Activated naive CD8-positive, alpha-beta T cell (primary cell): ENCODE measurements around the gene WWC1.

Source experiments
- H3K27ac Mint-ChIP-seq: one replicate; pipeline ENCODE4 v1.8.0; 2021; ENCODE audit warnings: mixed read lengths
- H3K27me3 Mint-ChIP-seq: one replicate; pipeline ENCODE4 v1.8.0; 2021; ENCODE audit warnings: mixed read lengths
- H3K36me3 Mint-ChIP-seq: one replicate; pipeline ENCODE4 v1.8.0; 2021; ENCODE audit warnings: mixed read lengths
- H3K4me1 Mint-ChIP-seq: one replicate; pipeline ENCODE4 v1.8.0; 2021; ENCODE audit warnings: low read depth, mixed read lengths
- H3K4me3 Mint-ChIP-seq: one replicate; pipeline ENCODE4 v1.8.0; 2021; ENCODE audit warnings: mild to moderate bottlenecking, mixed read lengths
- H3K9me3 Mint-ChIP-seq: one replicate; pipeline ENCODE4 v1.8.0; 2021; ENCODE audit warnings: low read depth, mixed read lengths

WWC1 gene

DNA sequence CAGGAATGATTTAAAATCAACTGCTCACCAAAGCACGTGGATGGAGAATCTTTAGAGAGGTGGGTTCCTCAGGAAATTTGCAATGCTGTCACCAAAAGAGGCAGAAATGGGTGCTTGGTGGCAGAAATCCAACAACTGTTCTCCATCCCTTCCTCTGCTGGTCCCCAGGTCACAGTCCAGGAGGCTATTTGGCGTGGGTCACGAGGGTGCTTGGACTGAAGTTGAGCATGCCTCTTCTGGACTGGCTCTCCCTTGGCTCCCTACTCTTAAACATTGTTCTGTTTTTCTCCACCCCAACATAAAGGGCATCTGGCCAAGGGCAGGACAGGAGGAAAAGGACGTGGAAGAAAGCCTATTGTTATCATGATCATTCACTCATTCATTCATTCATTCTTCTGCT, 58.9 kb downstream of the WWC1 start:
- H3K27ac Mint-ChIP-seq: no peak overlapping the region
- no peaks in the 10 kb centered on the region for H3K9me3 Mint-ChIP-seq
- peaks cover 10% of the 10 kb centered on the region for H3K27me3 Mint-ChIP-seq
- no peaks in the 10 kb centered on the region for H3K4me1 Mint-ChIP-seq
- H3K4me3 Mint-ChIP-seq: no peak overlapping the region
- H3K36me3 Mint-ChIP-seq: no peaks in the 10 kb centered on the region

DNA sequence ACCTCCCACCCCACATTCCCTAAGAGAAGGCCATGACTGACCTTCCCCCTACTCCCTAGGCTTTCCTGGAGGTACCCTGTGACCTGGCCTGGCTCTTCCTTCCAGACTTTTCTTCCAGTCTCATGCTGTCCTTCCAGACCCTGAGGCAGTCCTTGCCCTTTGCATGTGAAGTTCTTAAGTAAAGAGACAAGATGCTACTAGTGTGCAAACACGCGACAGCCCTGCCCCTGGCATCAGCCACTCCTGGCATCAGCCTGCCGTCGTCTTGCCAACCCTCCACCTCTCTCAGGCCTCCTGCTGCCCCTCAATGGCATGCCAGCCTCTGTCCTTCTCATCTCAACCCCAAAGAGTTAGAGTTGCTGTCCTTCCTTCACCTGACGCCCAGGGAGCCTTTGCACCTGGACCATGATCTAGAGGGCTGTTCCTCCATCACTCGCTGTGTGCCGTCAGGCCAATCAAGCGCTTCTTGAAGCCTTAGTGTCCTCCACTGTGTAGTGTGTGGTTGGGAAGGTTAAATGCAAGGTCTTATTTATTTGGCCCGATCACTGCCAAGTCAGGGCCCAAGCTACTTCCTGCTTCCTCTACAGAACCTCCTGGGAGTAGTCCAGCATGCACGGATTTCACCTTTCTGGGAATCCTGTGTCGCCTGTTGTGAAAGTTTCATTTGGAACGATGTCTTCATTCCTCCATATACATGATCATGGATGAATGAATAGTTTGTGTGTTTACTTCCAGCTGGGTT, 61.9 kb downstream of the WWC1 start:
- Mint-ChIP-seq H3K36me3 (no peaks in the 10 kb centered on the region), H3K9me3 (no peaks in the 10 kb centered on the region), H3K4me1 (no peaks in the 10 kb centered on the region), H3K27ac (no peak overlapping the region), H3K4me3 (no peak overlapping the region), H3K27me3 (peaks cover 5% of the 10 kb centered on the region)

DNA sequence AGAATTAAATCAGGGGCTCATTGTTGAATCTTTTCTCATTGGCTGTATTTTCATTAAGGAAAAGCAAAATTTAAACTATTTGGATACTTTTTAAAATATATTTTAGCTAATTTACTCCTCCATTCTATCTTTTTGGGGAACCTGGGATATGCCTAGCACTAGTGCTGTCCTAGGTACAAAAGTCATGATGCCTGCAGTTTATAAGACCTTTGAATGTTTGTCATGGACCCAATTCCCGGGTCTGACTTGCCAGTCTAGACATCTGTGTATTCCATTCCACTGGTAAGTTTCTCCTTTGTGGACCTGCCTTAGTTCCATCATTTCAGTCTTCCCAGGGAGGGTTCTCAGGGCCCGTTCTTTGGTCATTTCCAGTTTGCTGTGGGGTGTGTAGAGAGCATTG, 63.0 kb downstream of the WWC1 start:
- H3K27ac Mint-ChIP-seq: no peak overlapping the region
- no peaks in the 10 kb centered on the region for H3K36me3 Mint-ChIP-seq
- H3K9me3 Mint-ChIP-seq: no peaks in the 10 kb centered on the region
- no peaks in the 10 kb centered on the region for H3K27me3 Mint-ChIP-seq
- H3K4me3 Mint-ChIP-seq: no peak overlapping the region
- no peaks in the 10 kb centered on the region for H3K4me1 Mint-ChIP-seq

DNA sequence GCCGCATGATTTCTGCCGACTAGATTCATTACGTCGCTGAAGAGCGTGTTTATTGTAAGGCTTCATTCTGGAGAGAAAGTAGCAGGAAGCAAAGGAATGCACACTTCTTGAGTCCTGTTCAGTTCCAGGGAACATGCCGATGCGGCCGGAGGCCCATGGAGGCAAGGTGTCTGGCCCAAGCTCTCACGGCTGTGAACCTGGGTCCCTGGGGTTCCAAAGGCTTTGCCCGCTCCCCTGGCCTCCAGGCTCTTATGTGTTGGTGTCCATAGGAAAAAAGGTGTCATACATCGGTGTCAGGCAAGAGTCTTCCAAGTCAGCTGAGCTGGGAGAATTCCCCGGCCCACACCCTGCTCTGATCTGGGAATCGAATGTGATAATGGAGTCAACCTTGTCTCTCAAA, 64.7 kb downstream of the WWC1 start:
- no peaks in the 10 kb centered on the region for H3K36me3 Mint-ChIP-seq
- H3K27ac Mint-ChIP-seq: no peak overlapping the region
- H3K4me3 Mint-ChIP-seq: no peak overlapping the region

DNA sequence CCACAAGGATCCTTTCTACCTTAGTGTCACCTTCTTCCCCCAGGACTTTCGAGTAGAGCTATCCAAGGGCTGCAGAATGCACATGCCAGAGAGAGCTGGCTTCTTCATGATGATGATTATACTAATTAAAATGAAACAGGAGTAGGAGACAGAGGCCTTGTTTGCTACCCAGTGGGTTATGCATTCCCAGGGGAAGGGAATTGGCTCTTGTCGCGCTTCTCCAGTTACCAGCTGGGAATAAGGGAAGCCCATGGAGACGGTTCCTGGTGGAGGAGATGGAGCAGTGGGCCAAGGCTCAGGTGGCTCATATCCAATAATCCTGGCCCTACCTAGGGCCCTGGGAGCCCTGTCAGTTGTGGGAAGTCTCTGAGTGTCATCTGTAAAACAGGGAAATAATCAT, 65.1 kb downstream of the WWC1 start:
- H3K27ac Mint-ChIP-seq: no peak overlapping the region
- no peak overlapping the region for H3K4me3 Mint-ChIP-seq
- no peaks in the 10 kb centered on the region for H3K36me3 Mint-ChIP-seq
- H3K9me3 Mint-ChIP-seq: no peaks in the 10 kb centered on the region
- no peaks in the 10 kb centered on the region for H3K27me3 Mint-ChIP-seq
- H3K4me1 Mint-ChIP-seq: no peaks in the 10 kb centered on the region

More for the DNA sequence above, 64.7 kb downstream of the WWC1 start:
- Mint-ChIP-seq H3K27me3 (no peaks in the 10 kb centered on the region), H3K9me3 (no peaks in the 10 kb centered on the region), H3K4me1 (no peaks in the 10 kb centered on the region)

DNA sequence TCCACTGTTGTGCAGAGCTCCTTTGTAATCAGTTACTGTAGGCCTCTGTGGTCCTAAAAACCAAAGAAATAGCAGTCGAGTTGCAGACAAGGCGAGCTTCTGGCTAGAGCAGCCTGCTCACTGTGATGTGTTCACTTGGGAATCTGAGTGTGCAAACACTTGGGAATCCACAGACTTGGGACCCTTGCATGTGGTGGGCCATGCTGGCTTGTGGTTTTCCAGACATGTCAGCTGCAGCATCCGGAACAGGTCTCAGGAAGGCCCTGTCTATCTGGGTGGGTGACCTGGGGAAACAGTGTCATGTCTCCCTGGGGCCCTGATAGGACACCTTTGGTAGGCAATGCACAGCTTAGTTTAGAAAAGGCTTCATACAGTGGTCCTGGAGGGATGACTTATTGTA, 66.4 kb downstream of the WWC1 start:
- H3K4me3 Mint-ChIP-seq: no peak overlapping the region
- no peaks in the 10 kb centered on the region for H3K9me3 Mint-ChIP-seq
- H3K27me3 Mint-ChIP-seq: no peaks in the 10 kb centered on the region
- H3K4me1 Mint-ChIP-seq: no peaks in the 10 kb centered on the region
- no peaks in the 10 kb centered on the region for H3K36me3 Mint-ChIP-seq
- H3K27ac Mint-ChIP-seq: no peak overlapping the region

DNA sequence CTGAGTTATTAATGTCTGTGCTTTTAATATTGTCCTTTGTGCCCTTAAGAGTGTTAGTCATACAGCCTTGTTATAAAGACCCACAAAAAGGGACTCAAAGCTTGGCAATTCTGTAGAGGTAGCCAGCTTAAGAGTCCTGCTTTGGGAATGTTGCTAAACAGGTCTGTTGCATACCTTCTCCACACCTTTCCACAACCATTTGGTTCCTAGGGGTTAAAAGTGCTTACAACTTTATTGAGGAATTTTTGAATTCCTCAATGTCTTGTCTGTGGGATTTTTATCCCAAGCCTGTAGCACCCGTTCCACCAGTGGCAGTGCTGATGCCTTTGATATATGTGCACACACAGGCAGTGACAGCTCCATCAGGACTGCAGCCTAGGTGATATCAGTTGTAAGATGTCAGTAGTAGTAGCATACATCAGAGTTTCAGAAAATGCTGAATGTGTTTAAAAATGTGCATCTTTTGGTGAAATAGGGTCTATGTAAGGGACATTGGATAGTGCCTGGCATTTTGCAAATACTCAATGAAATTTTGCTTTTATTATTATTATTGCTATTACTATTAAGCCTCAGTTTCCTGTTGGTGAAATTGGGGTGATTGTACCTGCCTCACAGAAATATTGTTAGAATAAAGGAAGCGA, 68.5 kb downstream of the WWC1 start:
- H3K4me1 Mint-ChIP-seq: no peaks in the 10 kb centered on the region
- no peaks in the 10 kb centered on the region for H3K9me3 Mint-ChIP-seq
- no peaks in the 10 kb centered on the region for H3K27me3 Mint-ChIP-seq
- H3K36me3 Mint-ChIP-seq: no peaks in the 10 kb centered on the region
- no peak overlapping the region for H3K27ac Mint-ChIP-seq
- no peak overlapping the region for H3K4me3 Mint-ChIP-seq

DNA sequence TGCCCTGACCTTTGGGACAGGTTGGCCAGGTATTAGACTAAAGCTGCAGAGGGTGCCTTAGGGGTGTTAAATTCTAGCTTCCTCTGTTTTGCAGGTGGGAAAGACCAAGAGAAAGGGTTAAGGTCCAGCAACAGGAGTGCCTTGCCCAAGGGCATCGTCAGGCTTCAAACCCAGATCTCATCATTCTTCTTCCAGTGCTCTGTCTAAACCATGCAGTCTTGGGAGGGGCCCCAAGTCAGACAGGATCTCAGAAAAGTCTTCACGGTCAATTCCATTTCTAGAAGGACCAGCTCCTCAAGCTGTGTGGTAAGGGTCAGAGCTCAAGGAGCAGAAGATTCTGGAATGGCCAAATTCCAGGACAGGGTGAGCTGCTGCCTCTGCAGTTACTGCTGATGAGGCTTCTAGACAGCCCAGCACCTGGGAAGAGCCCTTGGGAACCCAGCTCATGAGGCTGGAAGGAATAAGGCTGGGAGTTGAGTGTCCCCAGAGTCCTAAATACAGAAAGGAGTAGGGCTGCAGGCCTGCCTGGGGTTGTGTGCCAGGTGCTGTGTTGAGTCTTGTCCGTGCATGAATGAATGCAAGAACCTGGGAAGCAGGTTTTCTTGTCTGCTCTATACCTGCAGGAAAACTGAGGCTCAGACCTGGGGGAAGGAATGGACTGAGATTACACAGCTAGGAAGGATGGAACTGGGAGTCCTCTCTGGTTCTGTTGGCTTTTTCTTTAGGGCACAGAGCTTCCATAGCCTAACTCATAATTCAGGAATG, 69.3 kb downstream of the WWC1 start:
- no peak overlapping the region for H3K4me3 Mint-ChIP-seq
- no peaks in the 10 kb centered on the region for H3K4me1 Mint-ChIP-seq
- no peak overlapping the region for H3K27ac Mint-ChIP-seq
- no peaks in the 10 kb centered on the region for H3K27me3 Mint-ChIP-seq
- no peaks in the 10 kb centered on the region for H3K36me3 Mint-ChIP-seq
- H3K9me3 Mint-ChIP-seq: no peaks in the 10 kb centered on the region

DNA sequence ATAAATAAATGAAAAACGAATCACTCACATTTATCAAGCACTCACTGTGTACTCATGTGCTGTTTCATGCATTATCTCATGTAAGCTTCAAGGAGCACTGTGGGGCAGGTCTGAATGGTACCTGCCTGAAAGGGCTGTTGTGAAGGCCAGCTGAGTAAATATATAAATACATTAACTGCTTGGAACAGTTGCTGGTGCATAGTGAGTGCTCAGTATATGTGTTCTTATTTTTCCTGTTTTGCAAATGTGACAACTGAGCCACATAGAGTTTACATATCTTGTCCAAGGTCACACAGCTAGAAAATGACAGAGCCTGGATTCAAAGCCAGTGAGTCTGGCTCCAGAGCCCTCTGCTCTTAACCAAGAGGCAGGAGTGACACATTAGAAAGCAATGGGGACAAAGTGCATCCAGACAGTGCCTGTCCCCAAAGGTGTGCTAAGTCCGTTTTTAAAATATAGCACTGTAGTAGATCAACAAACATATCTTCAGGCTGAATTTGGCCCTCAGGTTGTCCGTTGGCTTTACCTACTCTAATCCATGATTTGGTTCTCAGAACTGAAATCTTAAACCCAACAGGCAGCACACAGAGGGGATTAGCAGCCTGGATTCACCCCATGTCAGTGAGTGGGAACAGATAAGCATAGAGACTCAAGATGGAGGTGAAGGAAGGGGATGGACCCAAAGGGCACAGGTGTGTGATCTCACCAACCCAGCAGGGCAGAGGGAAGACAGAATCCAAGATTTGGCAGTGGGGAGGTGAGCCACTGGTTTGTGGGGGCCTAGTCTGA, 70.8 kb downstream of the WWC1 start:
- no peaks in the 10 kb centered on the region for H3K27me3 Mint-ChIP-seq
- no peaks in the 10 kb centered on the region for H3K36me3 Mint-ChIP-seq
- H3K4me3 Mint-ChIP-seq: no peak overlapping the region
- no peaks in the 10 kb centered on the region for H3K9me3 Mint-ChIP-seq
- no peaks in the 10 kb centered on the region for H3K4me1 Mint-ChIP-seq
- H3K27ac Mint-ChIP-seq: no peak overlapping the region

DNA sequence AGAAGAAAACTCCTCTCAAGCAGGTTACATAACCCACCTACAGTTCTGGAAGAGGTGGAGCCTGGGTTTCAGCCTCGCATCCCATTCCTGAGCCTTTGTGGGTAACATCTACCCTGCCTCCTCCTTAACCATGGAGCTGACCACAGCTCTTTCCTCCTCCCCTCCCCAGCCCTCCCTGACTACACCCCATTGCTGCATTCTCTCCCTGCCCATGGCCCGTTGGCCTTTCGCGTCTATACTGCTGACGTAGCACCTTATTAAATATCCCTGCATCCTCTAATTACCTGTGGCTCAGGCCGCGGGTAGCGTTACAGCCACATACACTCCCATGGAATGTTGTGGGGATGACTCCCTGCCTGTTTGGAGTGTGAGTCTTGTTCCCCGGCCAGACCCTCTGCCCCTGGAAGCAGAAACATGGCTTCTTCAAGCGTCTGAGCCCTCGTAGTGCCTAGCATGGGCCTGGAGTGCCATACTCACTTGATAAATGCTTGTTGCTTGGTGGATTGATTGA, 72.8 kb downstream of the WWC1 start:
- H3K27me3 Mint-ChIP-seq: no peaks in the 10 kb centered on the region
- no peak overlapping the region for H3K4me3 Mint-ChIP-seq
- no peaks in the 10 kb centered on the region for H3K9me3 Mint-ChIP-seq
- no peaks in the 10 kb centered on the region for H3K36me3 Mint-ChIP-seq
- no peaks in the 10 kb centered on the region for H3K4me1 Mint-ChIP-seq
- no peak overlapping the region for H3K27ac Mint-ChIP-seq

DNA sequence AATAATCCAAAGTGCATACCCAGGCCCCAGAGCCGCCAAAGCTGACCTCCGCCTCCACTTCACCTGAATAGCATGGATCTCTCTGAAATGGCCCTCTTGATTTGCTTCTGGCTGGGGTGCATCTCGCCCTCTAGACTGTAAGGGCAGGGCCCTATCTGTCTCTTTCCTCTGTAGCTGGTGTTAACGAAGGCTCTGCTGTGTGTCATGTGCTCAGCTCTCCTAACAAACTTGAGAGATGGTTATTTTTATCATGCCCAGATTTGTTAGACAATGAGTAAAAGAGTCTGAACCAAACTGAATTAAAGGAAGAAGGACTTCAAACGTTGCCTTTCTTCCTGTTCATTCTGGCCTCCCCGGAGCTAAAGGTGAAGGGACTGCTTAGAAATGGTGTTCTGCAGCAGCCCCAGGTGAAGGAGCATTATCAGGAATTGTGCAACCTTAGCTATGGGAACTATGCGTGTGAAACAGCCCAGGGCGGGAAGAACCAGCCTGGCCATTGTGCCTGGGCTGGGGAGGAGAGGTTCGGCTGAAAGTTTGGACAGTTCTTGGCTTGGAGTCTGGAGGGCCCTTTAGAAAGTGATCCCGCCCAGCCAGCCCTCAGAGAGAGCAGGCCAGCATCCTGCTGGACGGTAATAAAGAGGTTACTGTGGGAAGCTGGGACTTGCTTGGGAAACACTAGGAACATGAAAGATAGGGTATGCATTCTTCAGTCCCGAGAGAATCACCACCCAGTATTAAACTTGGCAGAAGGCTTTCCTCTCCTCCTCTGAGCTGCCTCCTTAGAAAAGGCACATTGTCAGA, 73.5 kb downstream of the WWC1 start:
- H3K4me1 Mint-ChIP-seq: no peaks in the 10 kb centered on the region
- H3K27me3 Mint-ChIP-seq: no peaks in the 10 kb centered on the region
- H3K36me3 Mint-ChIP-seq: no peaks in the 10 kb centered on the region
- H3K4me3 Mint-ChIP-seq: no peak overlapping the region
- no peaks in the 10 kb centered on the region for H3K9me3 Mint-ChIP-seq
- no peak overlapping the region for H3K27ac Mint-ChIP-seq

DNA sequence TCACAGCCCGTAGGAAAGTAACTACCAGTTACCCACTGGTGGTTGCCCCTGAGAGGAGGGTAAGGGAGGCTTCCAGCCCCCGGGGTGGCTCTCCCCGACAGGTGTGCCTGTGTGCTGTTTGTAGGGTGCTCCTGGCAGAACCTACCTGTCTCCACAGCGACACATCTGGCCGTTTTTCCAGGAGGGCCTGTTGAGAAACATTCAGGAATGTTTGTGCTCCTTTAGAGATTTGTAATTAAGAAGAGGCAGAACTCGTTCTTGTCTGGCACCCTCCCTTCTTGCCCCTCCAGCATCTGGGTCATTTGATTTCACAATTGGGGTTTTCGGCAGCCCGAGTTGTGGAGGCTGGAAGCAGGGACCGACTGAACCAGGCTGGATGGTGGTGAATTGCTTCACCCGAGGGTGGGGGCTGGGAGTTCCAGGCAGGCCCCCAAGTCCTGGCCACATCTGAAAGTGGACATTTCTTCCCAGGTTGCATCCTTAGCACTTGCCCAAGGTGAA, 74.2 kb downstream of the WWC1 start:
- Mint-ChIP-seq H3K36me3 (no peaks in the 10 kb centered on the region), H3K27me3 (peaks cover 1% of the 10 kb centered on the region), H3K4me1 (no peaks in the 10 kb centered on the region), H3K27ac (no peak overlapping the region), H3K9me3 (no peaks in the 10 kb centered on the region), H3K4me3 (no peak overlapping the region)

DNA sequence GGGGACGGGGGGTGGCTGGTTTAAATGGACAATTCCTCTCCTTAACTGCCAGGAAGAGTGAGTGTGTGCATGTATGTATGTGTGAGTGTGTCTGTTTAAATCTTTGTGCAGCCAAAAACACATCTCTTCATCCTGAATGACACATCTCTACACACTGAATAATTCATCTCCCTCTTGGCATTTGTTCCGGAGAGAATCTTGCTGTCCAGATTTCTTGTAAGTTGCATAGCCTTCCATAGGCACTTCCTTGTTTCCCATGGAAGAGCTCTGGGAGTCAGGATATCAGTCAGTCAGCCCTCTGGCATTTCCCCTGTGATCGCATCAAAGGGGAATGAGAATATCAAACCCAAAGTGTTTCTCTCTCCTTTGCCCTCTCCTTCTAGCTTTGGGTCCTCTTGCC, 74.7 kb downstream of the WWC1 start:
- H3K4me3 Mint-ChIP-seq: no peak overlapping the region
- H3K27ac Mint-ChIP-seq: no peak overlapping the region
- no peaks in the 10 kb centered on the region for H3K4me1 Mint-ChIP-seq
- H3K27me3 Mint-ChIP-seq: peaks cover 3% of the 10 kb centered on the region
- no peaks in the 10 kb centered on the region for H3K36me3 Mint-ChIP-seq
- H3K9me3 Mint-ChIP-seq: no peaks in the 10 kb centered on the region

DNA sequence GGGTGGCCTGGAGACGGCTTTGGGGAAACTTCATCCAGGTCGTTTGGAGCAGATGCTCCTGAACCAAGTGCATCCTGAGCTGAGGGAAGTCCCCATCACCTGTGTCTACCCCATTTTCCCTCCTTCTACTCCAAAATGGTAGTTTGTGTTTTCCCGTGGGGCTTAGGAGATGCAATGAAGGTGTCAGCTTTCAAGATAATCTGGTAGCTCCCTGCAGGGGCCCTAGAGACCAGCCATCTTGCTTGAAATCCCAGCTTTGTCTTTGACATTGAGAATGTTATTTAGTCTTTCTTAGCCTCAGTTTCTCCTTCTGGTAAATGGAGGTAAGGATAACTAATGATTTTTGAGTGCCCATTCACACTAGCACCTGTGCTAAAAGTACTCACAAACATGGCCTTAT, 77.4 kb downstream of the WWC1 start:
- Mint-ChIP-seq H3K36me3 (no peaks in the 10 kb centered on the region), H3K27me3 (peaks cover 3% of the 10 kb centered on the region), H3K4me1 (no peaks in the 10 kb centered on the region), H3K4me3 (no peak overlapping the region), H3K9me3 (no peaks in the 10 kb centered on the region), H3K27ac (no peak overlapping the region)
